Osteocyte (in vitro differentiated cells): ENCODE data around the gene ABI3BP. TPM values are rescaled to one million over a fixed set of nuclear protein-coding genes. Genes with fewer than 3 reads are reported as not detected.

Experiments
- DNase-seq: peaks from one replicate; pipeline ENCODE4 v3.0.0; 2021; ENCODE audit warnings: mixed read lengths; ENCODE audit not compliant: unreplicated experiment; ENCODE audit errors: extremely low spot score
- H3K27ac Mint-ChIP-seq: one replicate; pipeline ENCODE4 v1.8.0; 2021; ENCODE audit warnings: mild to moderate bottlenecking, mixed read lengths; ENCODE audit not compliant: unreplicated experiment
- H3K27me3 Mint-ChIP-seq: one replicate; pipeline ENCODE4 v1.8.0; 2021; ENCODE audit warnings: mixed read lengths; ENCODE audit not compliant: unreplicated experiment
- H3K36me3 Mint-ChIP-seq: one replicate; pipeline ENCODE4 v1.8.0; 2021; ENCODE audit warnings: mixed read lengths; ENCODE audit not compliant: unreplicated experiment
- H3K4me1 Mint-ChIP-seq: one replicate; pipeline ENCODE4 v1.8.0; 2021; ENCODE audit warnings: mixed read lengths; ENCODE audit not compliant: unreplicated experiment
- H3K4me3 Mint-ChIP-seq: one replicate; pipeline ENCODE4 v1.8.0; 2021; ENCODE audit warnings: mild to moderate bottlenecking, moderate library complexity, mixed read lengths; ENCODE audit not compliant: unreplicated experiment
- H3K9me3 Mint-ChIP-seq: one replicate; pipeline ENCODE4 v1.8.0; 2021; ENCODE audit warnings: mixed read lengths; ENCODE audit not compliant: unreplicated experiment
- CTCF ChIP-seq: fragments of 200-600 bp; sonication (generic); IDR thresholded peaks from 2 replicates; pipeline ENCODE4 v1.5.0; 2021; ENCODE audit warnings: antibody characterized with exemption, mild to moderate bottlenecking, moderate library complexity
- total RNA-seq: library from RNA; stranded (reverse); gene quantifications from 2 replicates; pipeline ENCODE4 v1.2.1, GENCODE V29; 2021

Gene ABI3BP
- total RNA-seq, 1 donor from 2014 or later = 157 TPM

- DNase-seq = no peak
- no peak overlapping the region for H3K27ac Mint-ChIP-seq
- TF ChIP-seq CTCF = no peak
- H3K9me3 Mint-ChIP-seq = no peaks in the 10 kb centered on the region
- H3K4me1 Mint-ChIP-seq = peaks cover 37% of the 10 kb centered on the region
- H3K4me3 Mint-ChIP-seq = no peak overlapping the region
- H3K36me3 Mint-ChIP-seq = peaks cover 6% of the 10 kb centered on the region
- no peaks in the 10 kb centered on the region for H3K27me3 Mint-ChIP-seq
Observed at GRCh38 chr3:100877286-100877685, 115.9 kb downstream of the ABI3BP start.

- Mint-ChIP-seq H3K27me3 (no peaks in the 10 kb centered on the region), H3K4me3 (no peak overlapping the region), H3K27ac (no peak overlapping the region), H3K9me3 (no peaks in the 10 kb centered on the region), H3K36me3 (peaks cover 9% of the 10 kb centered on the region), H3K4me1 (peaks cover 35% of the 10 kb centered on the region)
- no peak for TF ChIP-seq CTCF
- DNase-seq = no peak
Observed at GRCh38 chr3:100875239-100875638, 118.0 kb downstream of the ABI3BP start.

GRCh38 chr3:100873611-100874010, 119.6 kb downstream of the ABI3BP start:
- Mint-ChIP-seq H3K36me3 (peaks cover 9% of the 10 kb centered on the region), H3K27me3 (no peaks in the 10 kb centered on the region), H3K4me1 (peaks cover 35% of the 10 kb centered on the region), H3K4me3 (no peak overlapping the region), H3K27ac (no peak overlapping the region), H3K9me3 (no peaks in the 10 kb centered on the region)
- DNase-seq = no peak
- TF ChIP-seq CTCF = no peak

- no peaks in the 10 kb centered on the region for H3K27me3 Mint-ChIP-seq
- no peaks in the 10 kb centered on the region for H3K9me3 Mint-ChIP-seq
- H3K4me1 Mint-ChIP-seq = peaks cover 52% of the 10 kb centered on the region
- H3K4me3 Mint-ChIP-seq = no peak overlapping the region
- DNase-seq = no peak
- no peak overlapping the region for H3K27ac Mint-ChIP-seq
- TF ChIP-seq CTCF = no peak
- H3K36me3 Mint-ChIP-seq = peaks cover 9% of the 10 kb centered on the region
Observed at GRCh38 chr3:100871306-100871705, 121.9 kb downstream of the ABI3BP start.

GRCh38 chr3:100869787-100870186, 123.4 kb downstream of the ABI3BP start:
- no peak for DNase-seq
- no peak for TF ChIP-seq CTCF
- no peaks in the 10 kb centered on the region for H3K9me3 Mint-ChIP-seq

More at GRCh38 chr3:100869787-100870186, 123.4 kb downstream of the ABI3BP start:
- no peaks in the 10 kb centered on the region for H3K27me3 Mint-ChIP-seq
- H3K4me1 Mint-ChIP-seq = peaks cover 57% of the 10 kb centered on the region
- H3K36me3 Mint-ChIP-seq = peaks cover 7% of the 10 kb centered on the region
- peak overlapping the region; percentile 90 for H3K27ac Mint-ChIP-seq
- H3K4me3 Mint-ChIP-seq = no peak overlapping the region
